Left lung (tissue), 10 donors: ENCODE measurements around the gene TCERG1L. TPM values are rescaled to one million over a fixed set of nuclear protein-coding genes. Genes with fewer than 3 reads are reported as not detected.

ENCODE experiments used
- ATAC-seq: fragments of 200-7000 bp; cut with Tn5 transposase; one replicate; pipeline ENCODE4 v1.9.1; 2020; ENCODE audit warnings: moderate library complexity
- DNase-seq, 4 donors: peaks; one replicate each; pipeline ENCODE4 v3.0.0-alpha.2; 2013 to 2020
- H3K27ac ChIP-seq, 2 donors: fragments of 200-600 bp; sonication (generic) in 1 of 2; one replicate each; pipeline versions ENCODE4 v1.5.0 to v1.8.0; 2020 to 2021
- H3K27me3 ChIP-seq, 2 donors: fragments of 200-600 bp; sonication (generic) in 1 of 2; one replicate each; pipeline versions ENCODE4 v1.5.0 to v1.8.0; 2020 to 2021
- H3K36me3 ChIP-seq, 2 donors: fragments of 200-600 bp; sonication (generic) in 1 of 2; one replicate each; pipeline versions ENCODE4 v1.5.0 to v1.8.0; 2020 to 2021
- H3K4me1 ChIP-seq, 2 donors: fragments of 200-600 bp; one replicate each; pipeline ENCODE4 v1.8.0; 2021
- H3K4me3 ChIP-seq, 2 donors: fragments of 200-600 bp; sonication (generic) in 1 of 2; one replicate each; pipeline versions ENCODE4 v1.5.0 to v1.8.0; 2020 to 2021; ENCODE audit warnings: mild to moderate bottlenecking in 1 of 2
- H3K9me3 ChIP-seq, 2 donors: fragments of 200-600 bp; sonication (generic) in 1 of 2; one replicate each; pipeline versions ENCODE4 v1.5.0 to v1.8.0; 2020 to 2021
- CTCF ChIP-seq, 2 donors: fragments of 200-600 bp; sonication (generic) in 1 of 2; IDR thresholded peaks; one replicate each; pipeline versions ENCODE4 v1.5.0 to v1.8.0; 2021; ENCODE audit warnings: antibody characterized with exemption in 2 of 2
- intact Hi-C, 2 donors: fragments of 100-400 bp; cut with DNase I; formaldehyde crosslinking; loops; one replicate each; pipeline versions ENCODE4 v1.11.2 to v1.14.2; 2022
- polyA plus RNA-seq, 6 donors: library from polyadenylated mRNA; unstranded; fragments of 120-200 nt; gene quantifications; one replicate each; pipeline ENCODE4 v1.2.1, GENCODE V29; 2013; ENCODE audit not compliant: insufficient read length in 6 of 6
- total RNA-seq, 2 donors: library from RNA; stranded (reverse); fragmentation: NEBNext Ultra II Directional; extraction: Animal tissue kit (Norgen Biotek cat#: 25700); gene quantifications; one replicate each; pipeline ENCODE4 v1.2.1, GENCODE V29; 2021
- donor health status: DM: no; HTN: yes; CAD: no.
- donor health status: DM: no; HTN: no; CAD: no.

Gene TCERG1L
- total and polyA plus RNA-seq, 8 donors: 0.35 to 0.72 (median 0.48) TPM; not detected in 2

GRCh38 chr10:131130025-131130424 is 181.5 kb downstream of the TCERG1L start:
- H3K27ac ChIP-seq: no peak overlapping the region
- peaks cover 0 to 29% of the 10 kb centered on the region in 2 donors for H3K27me3 ChIP-seq
- no peak for DNase-seq
- H3K36me3 ChIP-seq: no peaks in the 10 kb centered on the region
- H3K9me3 ChIP-seq: no peaks in the 10 kb centered on the region
- H3K4me3 ChIP-seq: no peak overlapping the region
- ATAC-seq: no peak
- no peak for TF ChIP-seq CTCF (IDR thresholded peaks at IDR 0.05)
- intact Hi-C loops: no loop called here
- H3K4me1 ChIP-seq: no peaks in the 10 kb centered on the region

- H3K4me3 ChIP-seq: no peak overlapping the region
- no peak for TF ChIP-seq CTCF (IDR thresholded peaks at IDR 0.05)
- no peaks in the 10 kb centered on the region for H3K4me1 ChIP-seq
- H3K36me3 ChIP-seq: no peaks in the 10 kb centered on the region
- H3K27ac ChIP-seq: no peak overlapping the region
- intact Hi-C loops: no loop called here
- peaks cover 0 to 29% of the 10 kb centered on the region in 2 donors for H3K27me3 ChIP-seq
- no peak for ATAC-seq
- H3K9me3 ChIP-seq: no peaks in the 10 kb centered on the region
- DNase-seq: no peak
These were observed 182.0 kb downstream of the TCERG1L start for GRCh38 chr10:131129544-131129943.

- Histone ChIP-seq H3K27ac (no peak overlapping the region), H3K4me3 (no peak overlapping the region), H3K4me1 (no peaks in the 10 kb centered on the region), H3K36me3 (no peaks in the 10 kb centered on the region), H3K9me3 (no peaks in the 10 kb centered on the region), H3K27me3 (peaks cover 0 to 29% of the 10 kb centered on the region in 2 donors)
- TF ChIP-seq CTCF (IDR thresholded peaks at IDR 0.05): no peak
- DNase-seq: no peak
- no peak for ATAC-seq
- intact Hi-C loops: no loop called here
These were observed 182.8 kb downstream of the TCERG1L start for GRCh38 chr10:131128731-131129130.

- TF ChIP-seq CTCF (IDR thresholded peaks at IDR 0.05): no peak
- Histone ChIP-seq H3K27me3 (peaks cover 0 to 29% of the 10 kb centered on the region in 2 donors), H3K4me1 (no peaks in the 10 kb centered on the region), H3K9me3 (peaks cover 0 to under 1% of the 10 kb centered on the region in 2 donors), H3K36me3 (no peaks in the 10 kb centered on the region), H3K27ac (no peak overlapping the region), H3K4me3 (no peak overlapping the region)
- no peak for ATAC-seq
- intact Hi-C loops: no loop called here
- no peak for DNase-seq
These were observed 183.9 kb downstream of the TCERG1L start for GRCh38 chr10:131127610-131128009.

GRCh38 chr10:131127138-131127589 is 184.4 kb downstream of the TCERG1L start:
- DNase-seq (no peak), ATAC-seq (no peak)
- no peak for TF ChIP-seq CTCF (IDR thresholded peaks at IDR 0.05)
- Histone ChIP-seq H3K27me3 (peaks cover 0 to 29% of the 10 kb centered on the region in 2 donors), H3K4me1 (no peaks in the 10 kb centered on the region), H3K9me3 (peaks cover 0 to 5% of the 10 kb centered on the region in 2 donors), H3K4me3 (no peak overlapping the region), H3K27ac (no peak overlapping the region), H3K36me3 (no peaks in the 10 kb centered on the region)
- intact Hi-C loops: no loop called here
